Measurements from ENCODE around the gene KCNK17.
"Not testable (repeated sequence)": the region's sequence is repeated elsewhere in the genome, so short reads cannot be mapped to it uniquely, and the experiment has no call there.

The KCNK17 gene

DNA sequence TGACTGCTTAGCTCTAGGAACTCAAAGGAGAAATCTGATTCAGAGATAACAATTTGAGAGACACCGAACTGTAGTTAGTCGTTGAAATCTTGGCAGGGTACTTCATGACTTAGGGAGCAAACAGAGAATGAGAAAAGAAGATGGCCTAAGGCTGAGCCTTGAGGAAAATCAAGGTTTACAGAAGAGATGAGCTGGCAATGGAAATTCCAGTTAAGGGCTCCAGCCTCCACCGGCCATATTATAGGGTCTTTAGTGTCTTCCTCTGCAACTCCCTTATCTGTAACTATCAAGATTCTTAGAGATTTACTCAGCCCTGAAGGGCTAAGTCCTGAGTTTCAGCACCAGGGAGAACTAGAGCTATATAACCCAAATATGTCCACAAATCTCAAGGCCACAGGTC, 26.6 kb downstream of the KCNK17 start:
- Histone ChIP-seq H2AFZ (ENCODE audit: low read depth, low read length, severe bottlenecking) (no peak overlapping the region), H3K27ac (ENCODE audit: low read depth, low read length) (no peak overlapping the region), H4K20me1 (ENCODE audit: low read depth, low read length) (no peaks in the 10 kb centered on the region), H3K27me3 (ENCODE audit: low read length) (no peaks in the 10 kb centered on the region), H3K4me3 (ENCODE audit: insufficient read depth, low read length, poor library complexity, severe bottlenecking) (no peak overlapping the region), H3K79me2 (ENCODE audit: insufficient read depth, low read length) (no peaks in the 10 kb centered on the region), H3F3A (ENCODE audit: insufficient read depth) (no peaks in the 10 kb centered on the region), H3K4me2 (ENCODE audit: low read depth, low read length, poor library complexity, severe bottlenecking) (no peak overlapping the region), H3K9ac (ENCODE audit: low read length) (no peak overlapping the region), H3K9me3 (ENCODE audit: insufficient read depth, low read length) (no peaks in the 10 kb centered on the region), H3K36me3 (ENCODE audit: low read length) (no peaks in the 10 kb centered on the region), H3K9me2 (replicated peaks; ENCODE audit: insufficient read depth, low read length) (no peaks in the 10 kb centered on the region)
- no peak for TF ChIP-seq EZH2phosphoT487 (conservative IDR thresholded peaks at IDR 0.05; ENCODE audit: low read length)
- TF ChIP-seq, protein P1, sequence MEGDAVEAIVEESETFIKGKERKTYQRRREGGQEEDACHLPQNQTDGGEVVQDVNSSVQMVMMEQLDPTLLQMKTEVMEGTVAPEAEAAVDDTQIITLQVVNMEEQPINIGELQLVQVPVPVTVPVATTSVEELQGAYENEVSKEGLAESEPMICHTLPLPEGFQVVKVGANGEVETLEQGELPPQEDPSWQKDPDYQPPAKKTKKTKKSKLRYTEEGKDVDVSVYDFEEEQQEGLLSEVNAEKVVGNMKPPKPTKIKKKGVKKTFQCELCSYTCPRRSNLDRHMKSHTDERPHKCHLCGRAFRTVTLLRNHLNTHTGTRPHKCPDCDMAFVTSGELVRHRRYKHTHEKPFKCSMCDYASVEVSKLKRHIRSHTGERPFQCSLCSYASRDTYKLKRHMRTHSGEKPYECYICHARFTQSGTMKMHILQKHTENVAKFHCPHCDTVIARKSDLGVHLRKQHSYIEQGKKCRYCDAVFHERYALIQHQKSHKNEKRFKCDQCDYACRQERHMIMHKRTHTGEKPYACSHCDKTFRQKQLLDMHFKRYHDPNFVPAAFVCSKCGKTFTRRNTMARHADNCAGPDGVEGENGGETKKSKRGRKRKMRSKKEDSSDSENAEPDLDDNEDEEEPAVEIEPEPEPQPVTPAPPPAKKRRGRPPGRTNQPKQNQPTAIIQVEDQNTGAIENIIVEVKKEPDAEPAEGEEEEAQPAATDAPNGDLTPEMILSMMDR (IDR thresholded peaks at IDR 0.05; ENCODE audit: insufficient read depth, low read length, poor library complexity, severe bottlenecking), result no peak

DNA sequence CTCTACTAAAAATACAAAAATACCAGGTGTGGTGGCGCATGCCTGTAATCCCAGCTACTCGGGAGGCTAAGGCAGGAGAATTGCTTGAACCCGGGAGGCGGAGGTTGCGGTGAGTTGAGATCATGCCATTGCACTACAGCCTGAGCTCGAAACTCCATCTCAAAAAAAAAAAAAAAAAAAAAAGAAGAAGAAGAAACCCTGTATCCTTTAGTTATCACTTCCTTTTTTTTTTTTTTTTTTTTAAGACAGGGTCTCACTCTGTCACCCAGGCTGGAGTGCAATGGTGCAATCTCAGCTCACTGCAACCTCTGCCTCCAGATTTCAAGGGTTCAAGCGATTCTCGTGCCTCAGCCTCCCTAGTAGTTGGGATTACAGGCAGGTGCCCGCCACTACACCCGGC, 27.6 kb downstream of the KCNK17 start:
- H3K4me3 ChIP-seq (ENCODE audit: insufficient read depth, low read length, poor library complexity, severe bottlenecking); H2AFZ ChIP-seq (ENCODE audit: low read depth, low read length, severe bottlenecking); H3K27ac ChIP-seq (ENCODE audit: low read depth, low read length); H4K20me1 ChIP-seq (ENCODE audit: low read depth, low read length); H3K79me2 ChIP-seq (ENCODE audit: insufficient read depth, low read length); H3K27me3 ChIP-seq (ENCODE audit: low read length); H3K9me2 ChIP-seq (replicated peaks; ENCODE audit: insufficient read depth, low read length); H3K36me3 ChIP-seq (ENCODE audit: low read length); H3K4me2 ChIP-seq (ENCODE audit: low read depth, low read length, poor library complexity, severe bottlenecking); H3K9me3 ChIP-seq (ENCODE audit: insufficient read depth, low read length); H3K9ac ChIP-seq (ENCODE audit: low read length); H3F3A ChIP-seq (ENCODE audit: insufficient read depth): not testable (repeated sequence)

DNA sequence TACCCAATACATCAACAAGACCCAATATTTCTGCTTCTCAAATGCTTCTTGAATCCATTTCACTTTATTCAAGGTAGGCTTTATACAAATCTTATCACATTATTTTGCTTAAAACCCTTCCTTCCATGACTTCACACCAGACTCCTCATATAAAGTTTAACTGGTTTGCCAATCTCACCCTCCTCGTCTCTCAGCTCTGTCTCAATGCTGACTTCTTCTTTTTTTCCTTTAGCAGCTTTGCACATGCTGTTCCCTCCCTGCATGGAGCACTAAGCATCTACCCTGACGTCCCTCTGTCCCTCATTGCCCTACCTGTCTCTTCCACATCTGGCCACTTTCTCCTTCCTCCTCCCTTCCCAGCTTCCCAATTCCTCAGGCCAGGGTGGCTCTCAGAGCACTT, 31.4 kb downstream of the KCNK17 start:
- no peaks in the 10 kb centered on the region for H4K20me1 ChIP-seq (ENCODE audit: low read depth, low read length)
- H3K27ac ChIP-seq (ENCODE audit: low read depth, low read length), result no peak overlapping the region
- no peak overlapping the region for H3K4me3 ChIP-seq (ENCODE audit: insufficient read depth, low read length, poor library complexity, severe bottlenecking)
- no peak overlapping the region for H2AFZ ChIP-seq (ENCODE audit: low read depth, low read length, severe bottlenecking)
- no peaks in the 10 kb centered on the region for H3K27me3 ChIP-seq (ENCODE audit: low read length)
- H3K79me2 ChIP-seq (ENCODE audit: insufficient read depth, low read length), result no peaks in the 10 kb centered on the region
- H3K9me3 ChIP-seq (ENCODE audit: insufficient read depth, low read length), result no peaks in the 10 kb centered on the region
- no peaks in the 10 kb centered on the region for H3K9me2 ChIP-seq (replicated peaks; ENCODE audit: insufficient read depth, low read length)
- no peak overlapping the region for H3K4me2 ChIP-seq (ENCODE audit: low read depth, low read length, poor library complexity, severe bottlenecking)
- no peaks in the 10 kb centered on the region for H3K36me3 ChIP-seq (ENCODE audit: low read length)
- H3K9ac ChIP-seq (ENCODE audit: low read length), result no peak overlapping the region
- no peak for TF ChIP-seq EZH2phosphoT487 (conservative IDR thresholded peaks at IDR 0.05; ENCODE audit: low read length)
- TF ChIP-seq, protein P1 (IDR thresholded peaks at IDR 0.05; ENCODE audit: insufficient read depth, low read length, poor library complexity, severe bottlenecking), result no peak
- no peaks in the 10 kb centered on the region for H3F3A ChIP-seq (ENCODE audit: insufficient read depth)

DNA sequence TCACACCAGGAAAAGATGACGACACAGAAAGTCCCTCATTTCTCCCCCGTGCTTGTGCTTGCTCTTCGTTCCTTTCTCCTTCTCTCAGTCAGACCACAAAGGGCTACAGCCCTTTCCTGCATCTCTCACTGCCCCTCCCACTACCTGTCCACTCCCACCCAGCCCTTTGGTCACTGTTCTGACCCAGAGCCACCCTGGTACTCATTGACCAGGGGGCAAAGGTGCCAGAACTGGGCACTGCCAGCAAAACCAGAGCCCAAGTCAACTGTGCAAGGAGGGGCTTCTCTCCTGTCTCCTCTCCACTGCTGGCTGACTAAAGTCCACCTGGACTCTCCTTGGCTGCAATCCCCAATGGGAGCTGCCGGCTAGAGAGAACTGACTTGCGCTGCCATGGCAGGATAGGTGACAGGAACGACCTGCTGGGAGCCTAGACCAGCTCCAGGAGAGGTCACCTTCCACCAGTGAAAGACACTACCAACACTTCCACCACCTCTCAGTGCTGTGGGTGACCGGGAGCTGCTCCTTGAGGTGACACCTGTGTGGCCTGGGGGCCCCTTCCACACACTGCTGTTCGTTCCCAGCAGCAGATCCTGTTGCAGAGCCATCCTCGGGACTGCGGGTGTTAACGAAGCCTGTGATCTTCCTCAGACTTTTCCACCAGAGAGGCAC, 32.8 kb downstream of the KCNK17 start:
- H4K20me1 ChIP-seq (ENCODE audit: low read depth, low read length), result no peaks in the 10 kb centered on the region
- H3K27ac ChIP-seq (ENCODE audit: low read depth, low read length), result no peak overlapping the region
- no peak overlapping the region for H3K4me2 ChIP-seq (ENCODE audit: low read depth, low read length, poor library complexity, severe bottlenecking)
- no peaks in the 10 kb centered on the region for H3K9me3 ChIP-seq (ENCODE audit: insufficient read depth, low read length)
- no peak overlapping the region for H3K4me3 ChIP-seq (ENCODE audit: insufficient read depth, low read length, poor library complexity, severe bottlenecking)
- H2AFZ ChIP-seq (ENCODE audit: low read depth, low read length, severe bottlenecking), result no peak overlapping the region
- H3F3A ChIP-seq (ENCODE audit: insufficient read depth), result no peaks in the 10 kb centered on the region
- no peaks in the 10 kb centered on the region for H3K36me3 ChIP-seq (ENCODE audit: low read length)
- no peak for TF ChIP-seq EZH2phosphoT487 (conservative IDR thresholded peaks at IDR 0.05; ENCODE audit: low read length)
- TF ChIP-seq, protein P1 (IDR thresholded peaks at IDR 0.05; ENCODE audit: insufficient read depth, low read length, poor library complexity, severe bottlenecking), result no peak
- no peak overlapping the region for H3K9ac ChIP-seq (ENCODE audit: low read length)
- H3K27me3 ChIP-seq (ENCODE audit: low read length), result no peaks in the 10 kb centered on the region
- H3K79me2 ChIP-seq (ENCODE audit: insufficient read depth, low read length), result no peaks in the 10 kb centered on the region
- H3K9me2 ChIP-seq (replicated peaks; ENCODE audit: insufficient read depth, low read length), result no peaks in the 10 kb centered on the region
